Mesenchymal stem cell (in vitro differentiated cells and primary cell): ENCODE data around the gene HSD17B3.

ENCODE experiments used
- DNase-seq: peaks from one replicate; pipeline ENCODE4 v3.0.0-alpha.2; 2013
- H2AFZ ChIP-seq: one replicate; pipeline ENCODE4 v1.6.1; 2013; ENCODE audit warnings: low read depth, mild to moderate bottlenecking, control low read depth, inconsistent platforms, low read length, moderate library complexity
- H2AK5ac ChIP-seq: 2 replicates; pipeline ENCODE4 v1.6.1; 2013; ENCODE audit warnings: low read length, moderate library complexity, mild to moderate bottlenecking, inconsistent platforms; ENCODE audit not compliant: severe bottlenecking
- H2BK120ac ChIP-seq: one replicate; pipeline ENCODE4 v1.6.1; 2013; ENCODE audit warnings: low read depth, mild to moderate bottlenecking, inconsistent platforms, low read length, moderate library complexity
- H2BK12ac ChIP-seq, 2 experiments: one replicate each; pipeline ENCODE4 v1.6.1; 2013; ENCODE audit warnings: inconsistent platforms in 2 of 2, low read length in 2 of 2, mild to moderate bottlenecking in 2 of 2, moderate library complexity in 2 of 2, control low read depth in 1 of 2
- H2BK15ac ChIP-seq: one replicate; pipeline ENCODE4 v1.6.1; 2013; ENCODE audit warnings: mild to moderate bottlenecking, low read depth, inconsistent platforms; ENCODE audit not compliant: poor library complexity, severe bottlenecking
- H2BK5ac ChIP-seq: 2 replicates; pipeline ENCODE4 v1.6.1; 2013; ENCODE audit warnings: low read depth, mild to moderate bottlenecking, low read length, control low read depth, inconsistent platforms; ENCODE audit not compliant: poor library complexity, severe bottlenecking
- H3K14ac ChIP-seq, 2 experiments: one replicate each; pipeline ENCODE4 v1.6.1; 2013; ENCODE audit warnings: inconsistent platforms in 2 of 2, low read length in 2 of 2, control low read depth in 1 of 2, mild to moderate bottlenecking in 1 of 2, moderate library complexity in 1 of 2
- H3K18ac ChIP-seq, 2 experiments: one replicate each; pipeline ENCODE4 v1.6.1; 2013; ENCODE audit warnings: inconsistent platforms in 2 of 2, low read length in 2 of 2, control low read depth in 1 of 2, low read depth in 1 of 2, mild to moderate bottlenecking in 1 of 2
- H3K23ac ChIP-seq, 2 experiments: one replicate each; pipeline ENCODE4 v1.6.1; 2013; ENCODE audit warnings: inconsistent platforms in 2 of 2, low read length in 2 of 2, mild to moderate bottlenecking in 2 of 2, moderate library complexity in 2 of 2, control low read depth in 1 of 2
- H3K27ac ChIP-seq: 2 replicates; pipeline ENCODE4 v1.5.1; 2013; ENCODE audit warnings: mild to moderate bottlenecking, moderate library complexity, low read length, control low read depth, inconsistent platforms; ENCODE audit not compliant: poor library complexity, severe bottlenecking
- H3K27me3 ChIP-seq, 2 experiments: 2 replicates each; pipeline versions ENCODE4 v1.6.1 to v1.7.0; 2013; ENCODE audit warnings: low read length in 2 of 2, mild to moderate bottlenecking in 2 of 2, moderate library complexity in 2 of 2, control low read depth in 1 of 2, inconsistent platforms in 1 of 2; ENCODE audit not compliant: control insufficient read depth in 1 of 2, insufficient read depth in 1 of 2
- H3K36me3 ChIP-seq, 2 experiments: 2 replicates each; pipeline versions ENCODE4 v1.6.1 to v1.7.0; 2013; ENCODE audit warnings: low read length in 2 of 2, control low read depth in 1 of 2, inconsistent platforms in 1 of 2, low read depth in 1 of 2, mild to moderate bottlenecking in 1 of 2; ENCODE audit not compliant: insufficient read depth in 2 of 2, control insufficient read depth in 1 of 2
- H3K4ac ChIP-seq, 2 experiments: one replicate each; pipeline ENCODE4 v1.6.1; 2013; ENCODE audit warnings: inconsistent platforms in 2 of 2, low read length in 2 of 2, mild to moderate bottlenecking in 2 of 2, moderate library complexity in 2 of 2, control low read depth in 1 of 2, low read depth in 1 of 2
- H3K4me1 ChIP-seq: 2 replicates; pipeline ENCODE4 v1.6.1; 2013; ENCODE audit warnings: low read depth, low read length, control low read depth; ENCODE audit not compliant: control insufficient read depth, insufficient read depth
- H3K4me2 ChIP-seq: 2 replicates; pipeline ENCODE4 v1.6.1; 2013; ENCODE audit warnings: low read length, mild to moderate bottlenecking, inconsistent platforms; ENCODE audit not compliant: poor library complexity, severe bottlenecking
- H3K4me3 ChIP-seq, 2 experiments: 2 replicates each; pipeline versions ENCODE4 v1.5.1 to v1.7.0; 2013; ENCODE audit warnings: low read length in 2 of 2, mild to moderate bottlenecking in 2 of 2, control low read depth in 1 of 2, low read depth in 1 of 2; ENCODE audit not compliant: insufficient read depth in 1 of 2
- H3K79me1 ChIP-seq: replicated peaks from 2 replicates; pipeline ENCODE4 v1.6.1; 2013; ENCODE audit warnings: mild to moderate bottlenecking, control low read depth, low read length, inconsistent platforms; ENCODE audit not compliant: poor library complexity, severe bottlenecking
- H3K9ac ChIP-seq: 2 replicates; pipeline ENCODE4 v1.7.0; 2013; ENCODE audit warnings: mild to moderate bottlenecking, low read length, moderate library complexity
- H3K9me3 ChIP-seq: 2 replicates; pipeline ENCODE4 v1.7.0; 2013; ENCODE audit warnings: mild to moderate bottlenecking, low read length; ENCODE audit not compliant: control insufficient read depth
- H4K8ac ChIP-seq: one replicate; pipeline ENCODE4 v1.6.1; 2013; ENCODE audit warnings: inconsistent platforms, mild to moderate bottlenecking, low read length, moderate library complexity
- H4K91ac ChIP-seq: one replicate; pipeline ENCODE4 v1.6.1; 2013; ENCODE audit warnings: mild to moderate bottlenecking, low read length, inconsistent platforms
- WGBS: methylation state at CpG from one replicate; pipeline ENCODE4 v1.1.7; 2013; ENCODE audit warnings: mixed read lengths; 5-methylcytosine and 5-hydroxymethylcytosine counted together

Gene HSD17B3

GRCh38 chr9:96281641-96282040, 20.3 kb downstream of the HSD17B3 start:
- H2AK5ac ChIP-seq, result no peak overlapping the region
- no peak overlapping the region for H2BK15ac ChIP-seq
- H3K4ac ChIP-seq, result no peak overlapping the region
- no peaks in the 10 kb centered on the region for H3K36me3 ChIP-seq
- H3K9me3 ChIP-seq, result peaks cover 8% of the 10 kb centered on the region
- WGBS, result 93% methylated on average over 6 of the region's 6 CpGs
- H2BK120ac ChIP-seq, result no peak overlapping the region
- no peak overlapping the region for H4K91ac ChIP-seq
- H2BK12ac ChIP-seq, result no peak overlapping the region
- no peaks in the 10 kb centered on the region for H3K79me1 ChIP-seq
- no peak overlapping the region for H3K27ac ChIP-seq
- H3K9ac ChIP-seq, result no peak overlapping the region
- H2AFZ ChIP-seq, result no peak overlapping the region
- no peak overlapping the region for H3K4me2 ChIP-seq
- no peak overlapping the region for H3K18ac ChIP-seq
- no peak overlapping the region for H3K14ac ChIP-seq
- no peak for DNase-seq
- H2BK5ac ChIP-seq, result no peak overlapping the region
- no peak overlapping the region for H4K8ac ChIP-seq
- H3K4me3 ChIP-seq, result no peak overlapping the region
- no peaks in the 10 kb centered on the region for H3K4me1 ChIP-seq
- H3K23ac ChIP-seq, result no peak overlapping the region
- H3K27me3 ChIP-seq, result no peaks in the 10 kb centered on the region

- Histone ChIP-seq H2BK12ac (no peak overlapping the region), H3K23ac (no peak overlapping the region), H3K4me3 (no peak overlapping the region), H3K79me1 (no peaks in the 10 kb centered on the region), H2BK15ac (no peak overlapping the region), H3K9ac (no peak overlapping the region), H2BK120ac (no peak overlapping the region), H3K4me1 (no peaks in the 10 kb centered on the region), H4K91ac (no peak overlapping the region), H2AFZ (no peak overlapping the region), H3K4ac (no peak overlapping the region), H2AK5ac (no peak overlapping the region), H2BK5ac (no peak overlapping the region), H3K27me3 (no peaks in the 10 kb centered on the region), H3K18ac (no peak overlapping the region), H3K4me2 (no peak overlapping the region), H3K14ac (no peak overlapping the region), H4K8ac (no peak overlapping the region), H3K9me3 (peaks cover 15% of the 10 kb centered on the region), H3K36me3 (no peaks in the 10 kb centered on the region), H3K27ac (no peak overlapping the region)
- WGBS, result 92% methylated on average over 6 of the region's 8 CpGs
- no peak for DNase-seq
Observed at GRCh38 chr9:96279932-96280331, 22.0 kb downstream of the HSD17B3 start.

GRCh38 chr9:96274939-96275338, 27.0 kb downstream of the HSD17B3 start:
- Histone ChIP-seq H3K27ac (no peak overlapping the region), H3K14ac (no peak overlapping the region), H3K79me1 (no peaks in the 10 kb centered on the region), H3K9ac (no peak overlapping the region), H2BK12ac (no peak overlapping the region), H4K8ac (no peak overlapping the region), H3K4ac (no peak overlapping the region), H2AFZ (no peak overlapping the region), H3K23ac (no peak overlapping the region), H3K27me3 (no peaks in the 10 kb centered on the region), H2BK5ac (no peak overlapping the region), H2AK5ac (no peak overlapping the region), H3K36me3 (peaks cover 0 to 5% of the 10 kb centered on the region in 2 experiments), H2BK15ac (no peak overlapping the region), H3K18ac (no peak overlapping the region), H4K91ac (no peak overlapping the region), H3K4me2 (no peak overlapping the region), H2BK120ac (no peak overlapping the region), H3K4me3 (no peak overlapping the region), H3K4me1 (no peaks in the 10 kb centered on the region), H3K9me3 (peaks cover 32% of the 10 kb centered on the region)
- no peak for DNase-seq
- WGBS, result 85% methylated on average over 2 of the region's 2 CpGs

- no peak overlapping the region for H3K4ac ChIP-seq
Observed at GRCh38 chr9:96270236-96270744, 31.7 kb downstream of the HSD17B3 start.

More at GRCh38 chr9:96270236-96270744, 31.7 kb downstream of the HSD17B3 start:
- no peak overlapping the region for H3K23ac ChIP-seq
- H2BK15ac ChIP-seq, result no peak overlapping the region
- no peak overlapping the region for H3K4me3 ChIP-seq
- H2AK5ac ChIP-seq, result no peak overlapping the region
- H4K8ac ChIP-seq, result no peak overlapping the region
- peaks cover 2% of the 10 kb centered on the region for H3K4me1 ChIP-seq
- H4K91ac ChIP-seq, result no peak overlapping the region
- no peaks in the 10 kb centered on the region for H3K79me1 ChIP-seq
- no peak overlapping the region for H3K18ac ChIP-seq
- no peaks in the 10 kb centered on the region for H3K27me3 ChIP-seq
- peaks cover 0 to 9% of the 10 kb centered on the region in 2 experiments for H3K36me3 ChIP-seq
- H2BK12ac ChIP-seq, result no peak overlapping the region
- no peak overlapping the region for H3K14ac ChIP-seq
- no peak for DNase-seq
- WGBS, result 87% methylated on average over 1 of the region's 1 CpG
- no peak overlapping the region for H2BK5ac ChIP-seq
- H2AFZ ChIP-seq, result no peak overlapping the region
- H3K4me2 ChIP-seq, result no peak overlapping the region
- no peak overlapping the region for H3K9ac ChIP-seq
- peaks cover 21% of the 10 kb centered on the region for H3K9me3 ChIP-seq
- no peak overlapping the region for H2BK120ac ChIP-seq
- H3K27ac ChIP-seq, result no peak overlapping the region
